ENCODE data around the gene MEIS2.

DNA sequence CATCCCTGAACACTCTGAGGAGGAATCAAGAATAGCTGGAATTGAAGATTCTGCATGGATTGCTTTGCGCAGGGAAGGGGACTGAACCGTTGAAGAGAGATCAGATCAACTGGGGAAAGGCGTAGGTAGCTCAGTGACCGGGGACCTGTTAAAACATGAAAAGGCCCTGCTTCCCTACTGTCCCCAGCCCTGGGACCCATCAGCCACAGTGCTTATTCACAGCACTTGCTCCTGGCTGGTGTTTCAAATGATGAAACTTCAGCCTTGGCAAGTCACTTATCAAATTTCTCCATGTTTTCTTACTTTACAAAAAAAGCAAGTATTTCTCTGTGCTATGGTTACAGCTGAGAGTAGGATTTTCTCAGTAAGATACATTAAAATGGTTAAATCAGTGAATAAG is 199.3 kb downstream of the MEIS2 start:
- TF ChIP-seq, protein P1, sequence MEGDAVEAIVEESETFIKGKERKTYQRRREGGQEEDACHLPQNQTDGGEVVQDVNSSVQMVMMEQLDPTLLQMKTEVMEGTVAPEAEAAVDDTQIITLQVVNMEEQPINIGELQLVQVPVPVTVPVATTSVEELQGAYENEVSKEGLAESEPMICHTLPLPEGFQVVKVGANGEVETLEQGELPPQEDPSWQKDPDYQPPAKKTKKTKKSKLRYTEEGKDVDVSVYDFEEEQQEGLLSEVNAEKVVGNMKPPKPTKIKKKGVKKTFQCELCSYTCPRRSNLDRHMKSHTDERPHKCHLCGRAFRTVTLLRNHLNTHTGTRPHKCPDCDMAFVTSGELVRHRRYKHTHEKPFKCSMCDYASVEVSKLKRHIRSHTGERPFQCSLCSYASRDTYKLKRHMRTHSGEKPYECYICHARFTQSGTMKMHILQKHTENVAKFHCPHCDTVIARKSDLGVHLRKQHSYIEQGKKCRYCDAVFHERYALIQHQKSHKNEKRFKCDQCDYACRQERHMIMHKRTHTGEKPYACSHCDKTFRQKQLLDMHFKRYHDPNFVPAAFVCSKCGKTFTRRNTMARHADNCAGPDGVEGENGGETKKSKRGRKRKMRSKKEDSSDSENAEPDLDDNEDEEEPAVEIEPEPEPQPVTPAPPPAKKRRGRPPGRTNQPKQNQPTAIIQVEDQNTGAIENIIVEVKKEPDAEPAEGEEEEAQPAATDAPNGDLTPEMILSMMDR (conservative IDR thresholded peaks at IDR 0.05 in 1 of 2, IDR thresholded peaks at IDR 0.05 in 1 of 2; ENCODE audit: extremely low read depth in 1 of 2, insufficient read depth in 1 of 2, low read depth in 1 of 2, low read length in 2 of 2) = no peak
- no peak for TF ChIP-seq EZH2 (IDR thresholded peaks at IDR 0.05; ENCODE audit: borderline replicate concordance, low read length)
